Stimulated activated CD8-positive, alpha-beta memory T cell treated with anti-CD3 and anti-CD28 coated beads, Interleukin-15, amount 100 ng/mL, for 24 hours (primary cell): Measurements from ENCODE around the gene ADARB1.

Source experiments
- DNase-seq: peaks from one replicate; pipeline ENCODE4 v3.0.0-alpha.2; 2020; ENCODE audit warnings: low read depth

Gene ADARB1

DNA sequence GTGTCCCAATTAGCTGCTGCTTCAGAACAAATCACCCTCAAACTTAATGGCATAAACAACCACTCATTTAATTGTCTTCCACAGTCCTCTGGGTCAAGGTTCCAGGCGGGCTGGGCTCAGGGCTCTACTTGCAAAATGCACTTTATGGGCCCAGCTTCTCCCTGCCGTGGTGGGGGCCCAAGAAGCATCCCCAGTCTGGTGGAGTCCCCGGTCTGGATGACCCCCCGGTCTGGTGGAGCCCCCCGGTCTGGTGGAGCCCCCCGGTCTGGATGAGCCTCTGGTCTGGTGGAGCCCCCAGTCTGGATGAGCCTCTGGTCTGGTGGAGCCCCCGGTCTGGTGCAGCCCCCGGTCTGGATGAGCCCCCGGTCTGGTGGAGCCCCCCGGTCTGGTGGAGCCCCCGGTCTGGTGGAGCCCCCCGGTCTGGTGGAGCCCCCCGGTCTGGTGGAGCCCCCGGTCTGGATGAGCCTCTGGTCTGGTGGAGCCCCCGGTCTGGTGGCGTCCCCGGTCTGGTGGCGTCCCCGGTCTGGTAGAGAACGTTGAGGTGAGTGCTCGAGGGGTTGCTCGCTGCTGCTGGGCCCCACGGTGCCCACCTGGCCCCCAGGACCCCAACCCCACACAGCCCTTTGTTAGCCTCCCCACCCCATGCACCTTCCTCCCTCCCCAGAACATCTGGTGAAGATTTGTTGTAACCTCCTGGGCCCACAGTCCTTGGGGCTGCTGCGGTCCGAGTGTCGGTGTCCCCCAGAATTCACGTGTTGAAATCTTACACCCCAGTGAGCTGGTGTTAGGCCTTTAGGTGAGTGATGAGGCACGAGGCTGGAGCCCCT, 179.5 kb downstream of the ADARB1 start:
- no peak for DNase-seq

DNA sequence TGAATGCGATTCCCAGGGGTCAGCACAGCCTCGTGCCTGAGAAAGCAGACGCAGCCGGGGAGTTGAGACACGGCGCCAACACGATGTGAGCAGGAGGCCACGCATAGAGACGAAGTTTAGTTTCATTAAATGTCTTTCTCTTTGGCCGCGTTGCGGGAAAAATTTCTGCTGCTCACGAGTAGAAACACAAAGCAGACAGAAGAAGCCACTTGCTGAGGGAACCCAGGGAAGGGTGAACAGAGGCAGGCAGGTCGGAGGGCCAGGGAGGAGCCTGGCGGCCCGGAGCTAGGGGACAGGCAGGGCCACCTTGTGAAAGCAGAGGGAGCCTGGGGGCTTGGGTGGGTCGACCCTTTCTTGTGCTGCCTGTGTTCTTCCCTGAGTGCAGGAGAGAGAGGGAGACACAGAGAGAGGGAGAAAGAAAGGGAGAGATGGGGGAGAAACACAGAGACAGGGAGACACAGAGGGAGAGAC, 180.1 kb downstream of the ADARB1 start:
- DNase-seq, result no peak

DNA sequence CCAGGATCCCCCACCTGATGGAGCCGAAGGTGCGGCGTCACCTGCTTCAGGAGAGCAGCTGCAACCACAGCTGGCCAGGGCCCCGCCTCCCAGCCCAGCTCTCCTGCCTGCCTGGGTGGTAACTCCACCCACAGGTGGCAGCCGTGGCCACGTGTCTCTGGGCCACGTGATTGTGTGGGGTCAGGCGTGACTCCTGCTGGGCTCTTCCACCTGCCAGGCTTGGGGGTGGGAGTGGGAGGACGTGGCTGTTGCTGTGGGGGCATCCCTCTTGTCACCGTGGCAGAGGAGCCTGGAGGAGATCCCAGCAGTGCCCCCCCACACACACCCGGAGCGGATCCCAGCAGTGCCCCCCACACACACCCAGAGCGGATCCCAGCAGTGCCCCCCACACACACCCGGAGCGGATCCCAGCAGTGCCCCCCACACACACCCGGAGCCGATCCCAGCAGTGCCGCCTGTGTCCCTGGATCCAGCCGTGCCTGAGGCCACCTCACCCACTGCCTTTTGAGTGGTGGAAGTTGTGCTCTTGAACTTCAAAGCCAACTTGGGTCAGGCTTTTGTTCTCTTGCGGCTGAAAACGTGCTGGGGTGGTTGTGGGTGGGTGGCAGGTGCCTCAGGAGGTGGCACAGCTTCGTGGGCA, 181.1 kb downstream of the ADARB1 start:
- DNase-seq, result no peak

- no peak for DNase-seq
These were observed 181.9 kb downstream of the ADARB1 start for GRCh38 chr21:45256021-45256911.

DNA sequence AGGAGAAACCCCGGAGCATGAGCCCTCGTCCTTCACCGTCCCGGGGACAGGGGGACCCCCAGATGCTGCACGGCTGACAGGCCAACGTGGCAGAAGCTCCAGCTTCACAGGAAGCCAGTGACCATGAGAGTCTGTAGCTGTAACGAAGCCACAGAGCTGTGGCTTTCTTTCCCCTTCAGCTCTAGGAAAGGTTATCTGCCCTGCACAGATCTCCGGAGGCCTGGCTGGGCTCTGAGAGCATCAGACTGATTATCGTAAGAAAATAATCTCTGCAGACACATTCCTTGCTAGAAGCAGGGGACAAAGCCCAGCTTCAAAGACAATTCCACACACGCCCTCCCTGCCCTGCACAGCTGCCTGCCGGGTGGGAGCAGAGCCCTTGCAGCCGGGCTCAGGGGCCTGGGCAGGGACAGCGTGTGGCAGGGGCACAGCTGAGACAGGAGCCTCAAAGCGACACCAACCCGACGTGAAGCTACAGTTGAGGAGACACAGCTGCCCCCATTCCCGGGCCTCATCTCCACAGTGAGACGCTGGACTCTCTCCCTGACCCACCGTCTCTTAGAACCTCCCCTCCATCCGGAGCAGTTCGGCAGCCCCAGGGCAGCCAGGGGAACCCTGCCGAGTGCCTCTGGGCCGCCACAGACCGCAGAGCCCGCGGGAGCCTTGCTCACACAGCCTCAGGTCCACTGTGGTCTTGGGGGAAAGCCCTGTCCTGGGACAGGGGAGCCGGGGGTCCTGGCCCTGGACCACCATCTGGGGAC, 182.7 kb downstream of the ADARB1 start:
- DNase-seq, result no peak

DNA sequence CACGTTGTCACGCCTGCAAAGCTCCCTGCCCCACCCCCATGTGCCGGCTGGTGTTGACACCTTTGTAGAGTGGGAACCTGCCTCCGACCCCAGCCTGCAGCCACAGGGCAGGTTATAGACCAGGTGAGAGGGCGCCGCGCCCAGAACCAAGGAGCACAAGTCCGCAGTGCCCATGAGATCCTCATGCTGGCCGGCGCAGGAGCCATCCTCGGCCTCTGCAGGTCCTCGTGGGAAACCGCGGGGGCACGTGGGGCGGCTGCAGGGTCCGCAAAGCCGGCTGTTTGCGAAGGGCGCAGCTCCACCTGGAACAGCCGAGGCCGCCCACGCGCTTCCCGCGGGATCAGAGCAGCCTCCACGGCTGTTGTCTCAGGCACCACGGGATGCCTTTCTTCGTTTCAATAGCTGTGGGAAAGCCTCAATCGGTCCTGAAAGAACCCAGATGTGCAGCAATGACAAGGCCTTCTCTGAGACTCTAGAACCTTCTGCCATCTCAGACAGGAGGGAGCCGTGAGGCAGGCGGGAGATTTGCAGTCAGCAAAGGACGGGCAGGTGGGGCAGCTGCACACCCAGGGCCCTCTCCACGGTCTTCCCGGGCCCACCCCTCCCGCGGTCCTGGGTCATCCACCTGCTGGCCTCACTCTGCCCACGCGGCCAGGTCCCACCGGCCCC, 183.4 kb downstream of the ADARB1 start:
- no peak for DNase-seq

- DNase-seq, result no peak
These were observed 184.1 kb downstream of the ADARB1 start for GRCh38 chr21:45258466-45258865.

GRCh38 chr21:45259206-45259840, 184.9 kb downstream of the ADARB1 start:
- no peak for DNase-seq

GRCh38 chr21:45260191-45260825, 185.9 kb downstream of the ADARB1 start:
- DNase-seq, result no peak

DNA sequence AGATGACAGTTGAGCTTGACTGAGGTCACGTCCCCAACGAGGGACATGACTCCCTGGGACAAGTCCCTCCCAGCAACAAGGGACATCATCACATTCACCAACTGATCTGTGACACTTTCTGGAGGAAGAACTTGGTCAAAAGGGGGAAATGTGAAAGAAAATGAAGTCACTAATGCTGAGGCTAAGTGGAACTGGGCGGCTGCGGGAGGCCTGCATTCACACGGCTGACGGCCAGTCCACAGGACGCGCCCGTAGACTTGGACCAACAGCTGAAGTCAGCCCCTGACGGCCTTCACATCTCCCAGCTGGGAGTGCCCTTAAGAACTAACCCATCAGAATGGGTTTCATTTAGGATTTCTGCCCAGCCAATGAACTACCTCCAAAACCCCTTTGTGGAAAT, 186.7 kb downstream of the ADARB1 start:
- DNase-seq, result no peak

DNA sequence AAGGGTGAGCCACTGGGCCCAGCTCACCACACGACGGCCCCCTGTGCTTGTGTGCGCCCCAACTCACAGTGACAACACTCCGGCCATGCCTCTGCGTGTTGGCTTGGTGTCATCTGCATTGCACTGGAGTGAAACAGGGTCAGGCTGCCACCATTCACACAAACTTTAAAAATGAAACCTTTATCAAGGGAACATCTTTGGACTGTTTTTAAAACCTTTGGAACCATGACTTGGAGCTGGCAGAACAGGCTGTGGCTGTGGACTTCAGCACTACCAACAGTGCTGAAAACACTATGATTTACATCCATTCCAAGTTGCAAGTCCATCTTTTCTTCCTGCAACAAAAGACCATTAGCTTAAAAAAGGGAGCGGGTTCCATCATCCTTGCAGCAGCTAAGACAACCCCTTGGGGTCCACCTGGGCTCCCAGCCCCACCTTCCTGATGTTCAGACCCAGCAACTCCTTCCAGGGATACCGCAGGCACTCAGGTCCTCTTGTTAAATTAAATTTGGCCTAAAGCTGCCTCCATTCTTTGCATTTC, 187.7 kb downstream of the ADARB1 start:
- no peak for DNase-seq

DNA sequence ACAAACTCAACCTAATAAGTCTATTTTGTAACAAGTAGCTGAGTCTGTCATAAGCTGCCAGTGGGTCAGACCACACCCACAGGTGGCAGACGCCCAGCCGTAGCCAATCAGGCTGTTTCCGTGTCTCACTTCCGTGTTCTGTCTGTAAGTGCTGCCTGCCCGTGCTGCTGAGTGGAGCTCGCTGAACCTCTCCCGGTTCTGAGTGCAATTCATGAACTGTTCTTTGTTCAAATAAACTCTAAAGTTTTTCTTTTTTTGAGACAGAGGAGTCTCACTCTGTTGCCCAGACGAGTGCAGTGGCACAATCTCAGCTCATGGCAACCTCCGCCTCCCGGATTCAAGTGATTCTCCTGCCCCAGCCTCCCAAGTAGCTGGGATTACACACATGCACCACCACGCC, 188.2 kb downstream of the ADARB1 start:
- no peak for DNase-seq

GRCh38 chr21:45263534-45263933, 189.2 kb downstream of the ADARB1 start:
- DNase-seq, result no peak

DNA sequence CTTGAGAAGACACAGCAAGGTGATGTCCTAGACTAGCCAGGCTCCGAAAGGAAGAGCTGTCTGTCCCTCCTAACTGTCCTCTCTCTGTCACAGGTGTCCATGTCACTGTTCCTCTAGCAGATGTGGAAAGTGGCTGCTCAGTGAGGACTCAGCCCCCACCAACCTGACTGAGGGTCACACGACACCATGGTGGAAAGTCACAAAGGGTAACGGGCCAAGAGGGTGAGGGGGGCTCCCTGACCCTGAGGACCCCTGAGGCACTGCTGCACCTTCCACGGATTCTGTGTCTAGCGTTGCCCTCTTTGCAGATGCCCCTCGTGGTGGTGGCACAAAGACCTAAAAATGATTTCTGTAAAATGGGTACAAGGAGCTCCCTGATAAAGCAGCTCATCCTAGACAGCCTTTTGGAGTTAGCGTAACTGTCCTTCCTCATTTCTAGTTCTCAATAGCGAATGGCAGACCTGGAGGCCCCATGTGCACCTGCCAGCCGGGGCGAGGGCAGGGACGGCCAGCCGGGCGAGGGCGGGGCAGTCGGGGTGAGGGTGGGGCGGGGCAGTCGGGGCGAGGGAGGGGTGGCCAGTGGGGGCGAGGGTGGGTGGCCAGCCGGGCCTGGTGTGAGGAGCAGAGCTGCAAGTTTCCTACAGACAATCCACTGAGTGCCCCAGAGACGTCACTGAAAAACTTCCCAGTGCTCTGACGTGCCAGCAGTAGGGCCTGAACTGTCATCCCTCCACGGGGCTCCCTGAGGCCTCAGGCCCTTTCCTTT, 189.9 kb downstream of the ADARB1 start:
- DNase-seq, result no peak

DNA sequence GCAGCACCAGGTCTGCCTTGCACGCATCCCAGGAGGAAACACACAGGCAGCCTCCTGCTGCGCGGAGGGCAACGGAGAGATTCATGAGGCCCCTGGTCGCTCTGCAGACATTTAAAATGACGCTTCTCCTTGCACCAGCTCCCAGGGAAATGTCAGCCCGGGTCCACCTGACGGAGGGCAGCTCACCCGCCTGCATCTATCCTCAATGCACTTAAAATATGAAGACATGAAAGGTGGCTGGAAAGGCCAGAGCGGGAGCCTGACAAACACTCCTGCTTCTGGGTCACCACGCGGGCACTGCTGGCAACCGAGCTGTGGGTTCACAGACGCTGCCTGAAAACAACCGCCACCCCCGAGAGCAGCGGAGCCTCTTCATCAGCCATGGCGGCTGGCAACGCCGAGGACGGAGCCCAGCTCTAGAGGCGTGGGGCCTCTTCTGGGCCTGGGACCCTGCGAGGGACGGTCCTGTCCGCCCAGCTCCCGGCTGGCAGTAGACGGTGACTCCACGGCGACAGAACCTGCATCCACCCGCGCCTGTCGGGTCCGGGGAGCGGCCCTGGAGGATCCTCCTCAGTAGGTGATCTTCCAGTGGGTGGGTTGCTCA, 190.6 kb downstream of the ADARB1 start:
- DNase-seq, result no peak

- DNase-seq, result no peak
These were observed 191.5 kb downstream of the ADARB1 start for GRCh38 chr21:45265721-45266517.

DNA sequence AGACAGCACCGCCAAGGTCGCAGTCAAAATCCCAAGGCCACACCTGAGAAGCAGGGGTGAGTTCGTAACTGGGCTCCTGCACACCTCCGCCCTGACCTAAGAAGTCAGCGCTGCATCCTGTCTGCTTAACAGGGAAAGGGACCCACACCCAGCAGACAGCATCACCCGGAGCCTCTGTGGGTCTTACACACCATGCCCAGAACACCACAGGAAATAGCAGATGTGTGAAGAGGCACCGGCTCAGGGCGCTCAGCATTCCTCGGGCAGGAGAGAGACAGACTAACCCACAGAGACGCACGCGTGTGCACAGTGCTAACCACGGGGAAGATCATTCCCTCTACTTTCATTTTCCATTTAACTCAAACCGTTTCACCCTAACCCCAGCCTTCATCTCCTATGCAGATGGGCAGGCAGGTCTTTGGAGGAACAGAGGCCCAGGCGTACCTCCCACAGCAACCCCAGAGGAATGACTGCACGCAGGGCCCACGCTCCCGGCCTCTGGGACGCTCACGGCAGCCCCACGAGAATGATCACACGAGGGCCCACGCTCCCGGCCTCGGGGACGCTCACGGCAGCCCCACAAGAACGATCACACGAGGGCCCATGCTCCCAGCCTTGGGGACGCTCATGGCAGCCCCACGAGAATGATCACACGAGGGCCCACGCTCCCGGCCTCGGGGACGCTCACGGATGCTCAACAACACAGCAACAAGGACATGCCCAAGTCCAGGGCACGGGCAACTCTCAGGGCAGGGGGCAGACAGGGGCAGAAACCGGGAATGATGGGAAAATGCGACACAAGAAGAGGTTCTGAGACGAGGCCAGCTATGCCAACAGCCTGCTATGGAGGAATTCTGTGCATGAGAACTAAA, 192.4 kb downstream of the ADARB1 start:
- no peak for DNase-seq
